M059J (cell line): Measurements from ENCODE around the gene CCT3. TPM values are rescaled to one million over a fixed set of nuclear protein-coding genes. Genes with fewer than 3 reads are reported as not detected.
A peak's percentile ranks its signal among the peaks of the same experiment; 100 is the strongest.
"Not testable (repeated sequence)": the region's sequence is repeated elsewhere in the genome, so short reads cannot be mapped to it uniquely, and the experiment has no call there.

Experiments
- DNase-seq: peaks from one replicate; pipeline ENCODE4 v3.0.0-alpha.2; 2012; ENCODE audit warnings: low read depth
- total RNA-seq: library from RNA; depleted of rRNA; stranded (reverse); fragments of >200 nt; shearing (Covaris generic); gene quantifications from 2 replicates; pipeline ENCODE4 v1.2.3, GENCODE V29; 2014; rRNA removed

The CCT3 gene
- 406 and 432 TPM in 2 replicates for total RNA-seq

- DNase-seq, result peak; percentile 100
Measured at GRCh38 chr1:156338180-156338976, at the start of gene CCT3, which contains the start of gene TSACC. CCT3 (minus strand) TSS chr1:156338292; CDS start chr1:156338184, 108 bp downstream. TSACC (plus strand) TSS chr1:156338526; CDS start chr1:156339758, 1,232 bp downstream.

- DNase-seq, result no peak
Measured at GRCh38 chr1:156387870-156388173, 49.7 kb upstream of the CCT3 start.

- no peak for DNase-seq
Measured at GRCh38 chr1:156386949-156387869, 49.1 kb upstream of the CCT3 start.

DNA sequence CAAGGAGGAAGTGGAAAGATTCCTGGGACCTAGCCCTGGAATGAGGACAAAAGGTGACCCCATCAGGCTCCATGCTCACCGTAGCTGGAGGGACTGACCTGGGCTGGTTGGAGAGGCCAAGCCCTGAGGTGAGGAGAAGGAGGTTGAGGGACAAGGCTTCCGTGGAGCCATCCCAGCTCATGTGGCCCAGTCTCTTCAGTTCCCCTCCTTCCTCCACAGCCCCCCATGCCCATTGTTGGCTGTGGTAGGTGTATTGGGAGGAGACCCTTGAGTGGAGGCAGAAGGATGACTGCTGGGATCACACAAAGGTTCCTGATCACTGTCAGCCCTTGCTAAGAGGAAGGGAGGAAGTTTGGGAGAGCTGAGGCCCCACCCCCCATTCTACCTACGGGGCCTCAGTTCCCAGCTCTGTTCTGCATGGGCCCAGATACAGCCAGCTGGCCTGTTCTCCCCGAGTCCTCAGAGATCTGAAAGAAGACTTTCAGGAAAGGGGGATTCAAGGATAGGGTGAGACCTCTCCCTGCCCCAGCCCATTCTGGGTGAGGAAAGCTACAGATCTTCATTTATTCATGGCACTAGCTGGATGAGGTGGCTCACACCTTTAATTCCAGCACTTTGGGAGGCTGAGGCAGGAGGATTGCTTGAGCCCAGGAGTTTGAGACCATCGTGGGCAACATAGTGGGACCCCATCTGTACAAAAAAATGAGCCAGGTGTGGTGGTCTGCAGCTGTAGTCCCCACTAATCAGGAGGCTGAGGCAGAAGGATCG lies 48.2 kb upstream of the CCT3 start:
- DNase-seq, result no peak

GRCh38 chr1:156385534-156386031 lies 47.5 kb upstream of the CCT3 start:
- peak; percentile 63 for DNase-seq

GRCh38 chr1:156384658-156385057 lies 46.6 kb upstream of the CCT3 start:
- no peak for DNase-seq

GRCh38 chr1:156384007-156384406 lies 45.9 kb upstream of the CCT3 start:
- DNase-seq, result no peak

- peak; percentile 56 for DNase-seq
Measured at GRCh38 chr1:156383023-156383422, 44.9 kb upstream of the CCT3 start.

DNA sequence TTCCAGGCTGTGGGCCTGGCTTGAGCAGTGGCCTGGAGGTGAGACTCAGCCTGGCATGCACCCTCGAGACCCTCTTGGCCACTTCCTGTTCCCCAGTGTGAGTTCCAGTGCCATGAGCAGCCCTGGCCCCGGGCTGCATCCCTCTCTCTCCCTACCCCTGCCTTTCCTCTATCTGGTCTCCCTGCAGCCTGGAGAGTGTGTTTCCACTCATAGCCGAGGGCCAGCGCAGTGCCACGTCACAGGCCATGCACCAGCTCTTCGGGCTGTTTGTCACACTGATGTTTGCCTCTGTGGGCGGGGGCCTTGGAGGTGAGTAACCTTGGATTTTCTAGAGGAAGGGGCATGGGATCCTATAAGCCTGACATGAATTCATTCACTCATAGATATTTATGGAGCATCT lies 44.5 kb upstream of the CCT3 start:
- no peak for DNase-seq

GRCh38 chr1:156379420-156380165 lies 41.5 kb upstream of the CCT3 start:
- peak; percentile 32 for DNase-seq

DNA sequence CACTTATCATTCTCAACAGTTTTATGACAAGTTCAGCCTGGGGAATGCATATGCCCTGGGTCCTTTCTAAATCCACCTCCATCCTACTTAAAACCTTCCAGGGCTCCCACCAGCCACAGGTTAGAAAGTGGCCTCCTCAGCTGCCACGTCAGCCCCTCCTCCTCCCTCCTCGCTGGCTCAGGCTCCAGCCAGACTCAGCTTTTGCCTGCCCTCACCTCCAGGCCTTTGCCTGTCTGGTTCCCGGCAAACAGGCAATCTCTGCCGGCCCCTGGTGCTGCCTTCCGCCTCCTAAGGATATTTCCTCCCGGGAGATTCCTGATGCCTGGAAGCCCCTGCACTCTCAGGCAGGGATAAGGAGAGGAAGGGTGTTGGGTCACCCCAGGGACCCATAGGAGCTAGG lies 40.5 kb upstream of the CCT3 start:
- DNase-seq, result no peak

- no peak for DNase-seq
Measured at GRCh38 chr1:156376958-156377919, 39.1 kb upstream of the CCT3 start.

DNA sequence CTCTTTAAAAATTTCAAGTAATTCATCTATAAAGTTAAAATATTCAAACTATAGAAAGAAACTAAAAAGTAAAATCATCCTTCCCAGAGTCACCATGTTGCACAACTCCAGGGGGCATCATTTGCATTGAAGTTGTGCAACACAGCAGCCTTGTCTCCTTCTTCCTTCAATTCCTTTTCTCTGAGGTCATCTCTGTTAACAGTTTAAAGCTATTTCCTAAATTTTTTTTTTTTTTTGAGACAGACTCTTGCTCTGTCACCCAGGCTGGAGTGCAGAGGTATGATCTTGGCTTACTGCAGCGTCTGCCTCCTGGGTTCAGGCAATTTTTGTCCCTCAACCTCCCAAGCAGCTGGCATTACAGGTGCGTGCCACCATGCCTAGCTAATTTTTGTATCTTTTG lies 38.1 kb upstream of the CCT3 start:
- peak; percentile 28 for DNase-seq

GRCh38 chr1:156373546-156373945 lies 35.5 kb upstream of the CCT3 start:
- DNase-seq, result no peak

DNA sequence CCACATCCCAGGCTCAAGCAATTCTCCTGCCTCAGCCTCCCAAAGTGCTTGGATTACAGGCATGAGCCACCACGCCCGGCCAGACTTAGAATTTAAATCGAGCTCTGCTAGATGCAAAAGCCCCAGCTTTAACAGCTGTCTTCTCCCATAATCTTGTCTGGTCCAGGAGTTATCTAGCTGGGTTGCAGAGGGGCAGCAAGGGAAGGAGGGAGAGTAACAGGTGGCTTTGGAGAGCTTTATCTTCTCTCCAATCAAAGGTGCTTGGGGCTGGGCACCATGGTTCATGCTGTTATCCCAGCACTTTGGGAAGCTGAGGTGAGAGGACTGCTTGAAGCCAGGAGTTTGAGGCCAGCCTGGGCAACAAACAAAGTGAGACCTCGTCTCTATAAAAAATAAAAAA lies 34.8 kb upstream of the CCT3 start:
- no peak for DNase-seq

GRCh38 chr1:156372265-156372586 lies 34.1 kb upstream of the CCT3 start:
- peak; percentile 26 for DNase-seq

DNA sequence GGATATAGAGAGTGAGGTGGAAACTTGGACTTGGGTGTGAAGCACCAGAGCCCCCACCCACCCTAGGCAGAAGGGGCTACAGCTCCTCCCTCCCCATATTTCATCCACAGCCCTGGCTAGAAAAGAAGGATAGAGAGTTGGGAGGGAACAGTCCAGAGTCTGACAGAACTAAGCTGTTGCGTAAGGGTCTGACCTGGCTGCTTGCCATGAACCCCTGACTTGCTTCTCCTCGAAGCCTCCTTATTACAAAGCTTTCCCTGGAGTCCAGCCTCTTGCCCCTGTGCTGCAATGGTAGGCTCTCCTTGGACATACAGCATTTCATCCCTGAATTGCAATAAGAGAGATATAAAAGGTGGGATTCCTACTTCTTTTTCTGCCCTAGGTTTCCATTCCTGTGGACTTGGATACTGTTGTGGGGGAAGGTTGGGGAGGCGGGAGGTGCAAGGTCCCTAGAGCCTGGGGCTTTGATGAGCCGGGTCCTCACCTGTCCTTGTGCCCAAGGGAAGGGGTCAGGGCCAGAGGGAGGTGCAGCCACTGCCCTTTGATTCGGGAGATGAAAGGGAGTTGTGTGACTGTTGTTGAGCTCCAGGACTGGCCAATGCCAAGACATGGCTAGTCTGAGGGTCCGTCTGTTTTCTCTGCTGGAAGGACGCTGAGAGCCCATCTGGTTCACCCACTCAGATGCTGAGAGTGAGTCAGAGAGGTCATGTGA lies 33.6 kb upstream of the CCT3 start:
- DNase-seq, result no peak

GRCh38 chr1:156369685-156370286 lies 31.7 kb upstream of the CCT3 start:
- not testable (repeated sequence) for DNase-seq
